Hematopoietic multipotent progenitor cell treated with erythropoietin and hydrocortisone succinate and interleukin-3 and kit ligand, for 6 days (in vitro differentiated cells): Measurements from ENCODE around the gene ANXA9.

Source experiments
- DNase-seq: peaks from one replicate; pipeline ENCODE4 v3.0.0-alpha.2; 2015

The ANXA9 gene

GRCh38 chr1:150981805-150982712 is at the start of gene ANXA9:
Gene ANXA9 (plus strand): TSS chr1:150982292. CDS start chr1:150983106, 814 bp downstream.
- peak; percentile 70 for DNase-seq

- DNase-seq = no peak
These were observed 37.2 kb upstream of the ANXA9 start for GRCh38 chr1:150944856-150945255.

GRCh38 chr1:150954708-150955107 is 27.4 kb upstream of the ANXA9 start:
- DNase-seq = no peak

GRCh38 chr1:150955280-150955679 is 26.8 kb upstream of the ANXA9 start:
- DNase-seq = peak; percentile 81

GRCh38 chr1:150957666-150958065 is 24.4 kb upstream of the ANXA9 start:
- DNase-seq = no peak

GRCh38 chr1:150960646-150961045 is 21.4 kb upstream of the ANXA9 start:
- no peak for DNase-seq

- DNase-seq = no peak
These were observed 20.3 kb upstream of the ANXA9 start for GRCh38 chr1:150961756-150962155.

- DNase-seq = no peak
These were observed 18.6 kb upstream of the ANXA9 start for GRCh38 chr1:150963321-150964163.

- no peak for DNase-seq
These were observed 18.0 kb upstream of the ANXA9 start for GRCh38 chr1:150964164-150964489.

GRCh38 chr1:150965605-150966004 is 16.5 kb upstream of the ANXA9 start:
- DNase-seq = no peak

- no peak for DNase-seq
These were observed 16.1 kb upstream of the ANXA9 start for GRCh38 chr1:150966011-150966410.

GRCh38 chr1:150967936-150968335 is 14.2 kb upstream of the ANXA9 start:
- no peak for DNase-seq

- DNase-seq = no peak
These were observed 13.6 kb upstream of the ANXA9 start for GRCh38 chr1:150968491-150968890.

- DNase-seq = no peak
These were observed 12.5 kb upstream of the ANXA9 start for GRCh38 chr1:150969626-150970025.

- DNase-seq = no peak
These were observed 11.1 kb upstream of the ANXA9 start for GRCh38 chr1:150970808-150971582.

- peak; percentile 47 for DNase-seq
These were observed 10.3 kb upstream of the ANXA9 start for GRCh38 chr1:150971583-150972416.

- no peak for DNase-seq
These were observed 9.6 kb upstream of the ANXA9 start for GRCh38 chr1:150972417-150972940.

- peak; percentile 47 for DNase-seq
These were observed 8.7 kb upstream of the ANXA9 start for GRCh38 chr1:150973258-150973835.

GRCh38 chr1:150973836-150974579 is 8.1 kb upstream of the ANXA9 start:
- peak; percentile 54 for DNase-seq

- peak; percentile 90 for DNase-seq
These were observed 7.3 kb upstream of the ANXA9 start, which contains the start of gene CERS2 for GRCh38 chr1:150974580-150975478. Gene CERS2 (minus strand): TSS chr1:150974835. CDS start chr1:150969090, 5,745 bp downstream.
